Omental fat pad (tissue), 4 donors: Measurements from ENCODE around the gene CRYGB. TPM values are rescaled to one million over a fixed set of nuclear protein-coding genes. Genes with fewer than 3 reads are reported as not detected.
"Not testable (repeated sequence)": the region's sequence is repeated elsewhere in the genome, so short reads cannot be mapped to it uniquely, and the experiment has no call there.

Experiments
- ATAC-seq: fragments of 150-250 bp; one replicate; pipeline ENCODE4 v1.9.1; 2016; ENCODE audit warnings: mild to moderate bottlenecking, moderate library complexity; ENCODE audit not compliant: low FRiP score
- DNase-seq: peaks from one replicate; pipeline ENCODE4 v3.0.0-alpha.2; 2019; ENCODE audit warnings: low spot score
- total RNA-seq, 4 donors: library from RNA; depleted of rRNA; stranded (reverse); fragments of >200 nt; gene quantifications; one replicate each; pipeline ENCODE4 v1.1.0, GENCODE V29; 2016
- TF ChIP-seq, protein P1 (sequence below), 3 donors: fragments of 450-650 bp; IDR thresholded peaks; one replicate each; pipeline ENCODE4 v1.5.1; 2016 to 2017; ENCODE audit warnings: antibody characterized with exemption in 3 of 3, mild to moderate bottlenecking in 3 of 3, moderate library complexity in 2 of 3

CRYGB gene
- total RNA-seq, 4 donors from 2014 or later: not detected

DNA sequence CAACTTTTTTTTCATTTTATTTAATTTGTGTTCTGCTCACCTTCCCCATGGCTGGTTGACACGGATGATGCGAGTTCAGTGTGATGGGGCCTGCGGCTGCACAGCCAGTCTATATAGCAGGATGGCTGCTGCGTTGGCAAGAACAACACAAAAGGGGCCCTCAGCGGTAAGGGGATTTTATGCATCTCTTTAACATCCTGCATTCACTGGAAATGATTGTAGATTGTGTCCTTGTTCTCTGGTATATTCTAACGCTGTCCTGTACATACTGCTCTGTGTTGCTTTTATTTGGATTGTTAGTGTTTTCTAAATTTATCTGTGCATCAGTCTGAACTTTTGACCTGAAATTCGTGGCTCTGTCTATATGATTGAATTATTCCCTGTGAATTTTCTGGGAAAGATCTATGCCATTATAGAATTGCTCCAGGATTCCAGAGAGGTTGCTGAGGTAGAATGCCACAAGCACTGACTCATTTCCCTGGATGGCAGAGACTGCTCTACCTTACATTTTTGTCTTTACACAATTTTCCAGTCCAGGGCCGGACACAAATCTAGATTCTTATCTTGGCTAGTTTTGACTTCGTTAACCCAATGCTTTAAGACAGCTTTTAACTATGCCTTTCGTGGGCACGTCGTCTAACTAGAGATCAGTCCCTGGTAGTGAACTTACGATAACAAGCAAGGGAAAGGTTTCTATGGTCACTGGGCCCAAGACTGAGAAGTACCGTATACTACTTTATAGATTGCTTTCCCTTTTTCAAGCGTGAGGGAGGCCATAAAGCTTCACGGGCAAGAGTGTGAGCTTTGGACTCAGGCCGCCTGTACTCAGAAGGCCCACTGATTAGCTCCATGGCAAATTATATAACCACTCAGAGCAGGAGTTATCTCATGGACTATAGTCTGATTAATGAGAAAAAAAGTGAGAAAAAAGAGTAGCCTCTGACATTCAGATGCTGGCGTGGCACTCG lies 15.9 kb downstream of the CRYGB start, which contains the start of gene CRYGC:
Gene CRYGC (minus strand): TSS at position 85 of the 968 bp plus-strand sequence. CDS start 36 bp downstream, at position 49.
- TF ChIP-seq, protein P1, sequence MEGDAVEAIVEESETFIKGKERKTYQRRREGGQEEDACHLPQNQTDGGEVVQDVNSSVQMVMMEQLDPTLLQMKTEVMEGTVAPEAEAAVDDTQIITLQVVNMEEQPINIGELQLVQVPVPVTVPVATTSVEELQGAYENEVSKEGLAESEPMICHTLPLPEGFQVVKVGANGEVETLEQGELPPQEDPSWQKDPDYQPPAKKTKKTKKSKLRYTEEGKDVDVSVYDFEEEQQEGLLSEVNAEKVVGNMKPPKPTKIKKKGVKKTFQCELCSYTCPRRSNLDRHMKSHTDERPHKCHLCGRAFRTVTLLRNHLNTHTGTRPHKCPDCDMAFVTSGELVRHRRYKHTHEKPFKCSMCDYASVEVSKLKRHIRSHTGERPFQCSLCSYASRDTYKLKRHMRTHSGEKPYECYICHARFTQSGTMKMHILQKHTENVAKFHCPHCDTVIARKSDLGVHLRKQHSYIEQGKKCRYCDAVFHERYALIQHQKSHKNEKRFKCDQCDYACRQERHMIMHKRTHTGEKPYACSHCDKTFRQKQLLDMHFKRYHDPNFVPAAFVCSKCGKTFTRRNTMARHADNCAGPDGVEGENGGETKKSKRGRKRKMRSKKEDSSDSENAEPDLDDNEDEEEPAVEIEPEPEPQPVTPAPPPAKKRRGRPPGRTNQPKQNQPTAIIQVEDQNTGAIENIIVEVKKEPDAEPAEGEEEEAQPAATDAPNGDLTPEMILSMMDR (IDR thresholded peaks at IDR 0.05): no peak
- ATAC-seq: no peak

DNA sequence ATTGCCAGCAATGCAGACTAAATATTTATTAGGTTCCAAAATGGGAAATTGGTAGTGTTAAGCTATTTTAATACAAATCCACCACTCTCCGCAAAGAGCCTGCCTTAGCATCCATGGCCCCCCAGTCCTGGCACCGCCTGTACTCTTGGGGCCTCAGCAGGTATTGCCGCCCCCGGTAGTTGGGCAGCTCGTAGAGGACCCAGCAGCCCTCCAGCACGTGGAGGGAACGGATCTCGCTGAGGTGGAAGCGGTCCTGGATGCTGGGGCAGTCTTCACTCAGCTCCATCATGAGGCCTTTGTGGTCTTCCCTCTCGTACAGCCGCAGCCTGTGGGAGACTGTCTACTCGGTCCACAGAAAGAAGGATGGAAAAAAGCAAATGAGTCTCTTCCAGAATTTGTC lies 17.8 kb downstream of the CRYGB start:
- TF ChIP-seq, protein P1 (IDR thresholded peaks at IDR 0.05): no peak
- no peak for ATAC-seq
- no peak for DNase-seq

More for the DNA sequence above, 15.9 kb downstream of the CRYGB start, which contains the start of gene CRYGC:
- DNase-seq: no peak

DNA sequence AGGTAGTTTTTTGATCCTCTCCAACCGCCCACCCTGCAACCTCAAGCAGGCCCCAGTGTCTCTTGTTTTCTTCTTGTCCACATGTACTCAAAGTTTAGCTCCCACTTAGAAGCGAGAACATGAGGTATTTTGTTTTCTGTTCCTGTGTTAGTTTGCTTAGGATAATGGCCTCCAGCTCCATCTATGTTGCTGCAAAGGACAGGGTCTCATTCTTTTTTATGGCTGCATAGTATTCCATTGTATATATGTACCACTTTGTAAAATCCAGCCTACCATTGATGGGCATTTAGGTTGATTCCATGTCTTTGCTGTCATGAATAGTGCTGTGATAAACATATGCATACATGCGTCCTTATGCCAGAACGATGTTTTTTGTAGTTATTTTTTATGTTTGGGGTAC lies 18.9 kb downstream of the CRYGB start:
- TF ChIP-seq, protein P1 (IDR thresholded peaks at IDR 0.05): no peak
- no peak for DNase-seq

DNA sequence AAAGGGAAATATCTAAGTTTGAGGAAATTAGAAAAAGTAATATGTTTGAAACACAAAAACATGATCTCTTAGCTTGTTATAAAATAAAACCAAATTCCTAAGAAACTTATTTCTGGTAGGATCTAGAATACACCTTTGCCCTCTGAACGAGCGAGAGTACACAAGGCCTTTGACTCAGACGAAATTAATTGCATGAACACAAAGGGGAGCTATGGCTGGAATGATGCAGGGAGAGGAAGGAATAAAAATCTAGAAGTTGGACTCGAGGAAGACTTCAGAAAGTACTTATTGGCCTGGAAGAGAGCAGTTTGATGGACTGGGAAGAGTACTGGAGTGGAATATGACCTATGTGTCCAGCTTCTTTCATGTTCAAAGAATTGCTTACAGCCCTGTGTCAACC lies 20.7 kb downstream of the CRYGB start:
- ATAC-seq: no peak
- TF ChIP-seq, protein P1 (IDR thresholded peaks at IDR 0.05): no peak
- no peak for DNase-seq

More for the DNA sequence above, 18.9 kb downstream of the CRYGB start:
- no peak for ATAC-seq

DNA sequence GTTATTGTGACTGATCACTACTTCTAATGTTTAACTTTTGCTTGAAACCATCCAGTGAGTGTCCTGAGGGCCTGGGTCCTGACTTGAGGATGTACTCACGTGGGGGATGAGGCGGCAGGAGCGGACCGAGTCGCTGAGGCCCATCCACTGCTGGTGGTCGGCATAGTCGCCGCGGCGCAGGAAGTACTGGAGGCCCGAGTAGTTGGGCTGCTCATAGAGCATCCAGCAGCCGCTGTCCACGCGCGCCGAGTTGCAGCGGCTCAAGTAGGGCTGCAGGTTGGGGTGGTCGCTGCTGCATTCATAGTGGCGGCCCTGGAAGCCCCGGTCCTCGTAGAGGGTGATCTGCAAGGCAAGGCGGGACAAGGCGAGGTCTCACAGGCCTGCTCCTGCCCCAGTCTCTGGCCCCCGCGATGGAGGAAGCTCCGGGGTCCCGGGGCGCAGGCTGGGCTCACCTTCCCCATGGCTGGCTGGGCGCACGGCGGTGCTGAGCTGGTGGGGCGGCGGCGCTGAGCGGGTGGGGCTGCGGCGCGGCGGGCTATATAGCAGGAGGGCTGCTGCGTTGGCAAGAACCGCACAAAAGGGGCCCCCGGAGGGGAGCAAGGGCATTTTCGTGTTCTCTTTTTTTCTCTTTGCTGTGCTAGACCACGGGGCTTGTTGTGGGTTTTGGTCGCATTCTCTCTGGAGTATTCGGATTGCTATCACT lies 21.8 kb downstream of the CRYGB start, which contains the start of gene CRYGD:
Gene CRYGD (minus strand): TSS at position 512 of the 703 bp plus-strand sequence. CDS start 51 bp downstream, at position 461.
- not testable (repeated sequence) for DNase-seq, ATAC-seq

DNA sequence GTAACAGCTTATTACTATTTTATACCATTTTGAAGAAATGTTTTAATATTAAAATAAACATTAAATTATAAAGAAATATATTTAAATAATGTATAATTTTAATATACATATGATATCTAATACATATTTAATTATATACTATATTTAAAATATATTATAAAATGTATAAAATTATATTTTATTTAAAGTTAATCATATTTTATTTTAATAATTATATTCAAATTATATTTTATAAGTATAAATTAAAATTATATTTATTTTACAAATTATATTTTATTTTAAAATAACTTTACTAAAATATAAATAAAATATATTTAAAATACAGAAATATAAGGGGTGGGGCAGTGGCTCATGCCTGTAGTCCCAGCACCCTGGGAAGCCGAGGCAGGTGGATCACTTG lies 23.7 kb downstream of the CRYGB start:
- TF ChIP-seq, protein P1 (IDR thresholded peaks at IDR 0.05): no peak
- no peak for ATAC-seq
- no peak for DNase-seq

DNA sequence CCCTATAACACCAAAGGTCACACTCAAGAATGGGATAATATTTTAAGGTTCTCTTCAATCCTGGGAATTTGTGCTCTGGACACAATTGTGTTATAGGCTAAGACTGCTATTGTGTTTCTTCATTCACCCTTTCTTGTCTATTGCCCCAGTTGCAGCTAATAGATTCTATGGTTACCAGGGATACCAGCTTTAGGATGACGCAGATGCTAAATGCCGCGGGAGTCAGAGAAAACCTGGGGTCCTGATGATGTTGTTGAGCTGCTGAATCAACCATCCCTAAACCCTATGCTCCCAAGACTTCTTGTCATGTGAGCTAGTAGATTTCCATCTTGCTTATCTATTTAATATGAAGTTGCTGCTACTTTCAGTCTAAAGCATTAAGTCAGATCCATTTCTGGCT lies 27.0 kb downstream of the CRYGB start:
- TF ChIP-seq, protein P1 (IDR thresholded peaks at IDR 0.05): no peak
- DNase-seq (no peak), ATAC-seq (no peak)

DNA sequence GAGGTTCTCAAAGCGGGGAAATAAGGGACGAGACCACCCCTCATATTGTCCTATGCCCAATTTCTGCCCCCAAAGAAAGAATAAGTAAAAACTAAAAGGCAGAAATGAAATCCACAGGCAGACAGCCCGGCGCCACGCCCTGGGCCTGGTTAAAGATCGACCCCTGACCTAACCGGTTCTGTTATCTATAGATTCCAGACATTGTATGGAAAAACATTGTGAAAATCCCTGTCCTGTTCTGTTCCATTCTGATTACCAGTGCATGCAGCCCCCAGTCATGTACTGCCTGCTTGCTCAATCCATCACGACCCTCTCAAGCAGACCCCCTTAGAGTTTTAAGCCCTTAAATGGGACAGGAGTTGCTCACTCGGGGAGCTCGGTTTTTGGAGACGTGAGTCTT lies 28.6 kb downstream of the CRYGB start:
- not testable (repeated sequence) for ATAC-seq, DNase-seq
